Type B pancreatic cell (in vitro differentiated cells): Measurements from ENCODE around the gene SLCO1A2. TPM values are rescaled to one million over a fixed set of nuclear protein-coding genes. Genes with fewer than 3 reads are reported as not detected.

Experiments used
- DNase-seq: peaks from one replicate; pipeline ENCODE4 v3.0.0; 2021; ENCODE audit warnings: mixed read lengths; ENCODE audit not compliant: unreplicated experiment; ENCODE audit errors: extremely low spot score
- H3K27ac Mint-ChIP-seq: 2 replicates; pipeline ENCODE4 v1.8.0; 2021; ENCODE audit warnings: mild to moderate bottlenecking, mixed read lengths
- H3K27me3 Mint-ChIP-seq: 2 replicates; pipeline ENCODE4 v1.8.0; 2021; ENCODE audit warnings: mixed read lengths
- H3K36me3 Mint-ChIP-seq: 2 replicates; pipeline ENCODE4 v1.8.0; 2021; ENCODE audit warnings: mixed read lengths
- H3K4me1 Mint-ChIP-seq: one replicate; pipeline ENCODE4 v1.8.0; 2021; ENCODE audit warnings: mixed read lengths; ENCODE audit not compliant: unreplicated experiment
- H3K4me3 Mint-ChIP-seq: 2 replicates; pipeline ENCODE4 v1.8.0; 2021; ENCODE audit warnings: mild to moderate bottlenecking, mixed read lengths
- H3K9me3 Mint-ChIP-seq: 2 replicates; pipeline ENCODE4 v1.8.0; 2021; ENCODE audit warnings: mixed read lengths
- total RNA-seq: library from RNA; stranded (reverse); gene quantifications from 2 replicates; pipeline ENCODE4 v1.2.1, GENCODE V29; 2021; ENCODE audit warnings: low replicate concordance
- TF ChIP-seq, protein P1 (sequence below): fragments of 200-600 bp; sonication (generic); conservative IDR thresholded peaks from 2 replicates; pipeline ENCODE4 v1.5.0; 2021; ENCODE audit warnings: antibody characterized with exemption, mild to moderate bottlenecking

SLCO1A2 gene
- total RNA-seq, 1 donor from 2014 or later = 0.82 TPM

DNA sequence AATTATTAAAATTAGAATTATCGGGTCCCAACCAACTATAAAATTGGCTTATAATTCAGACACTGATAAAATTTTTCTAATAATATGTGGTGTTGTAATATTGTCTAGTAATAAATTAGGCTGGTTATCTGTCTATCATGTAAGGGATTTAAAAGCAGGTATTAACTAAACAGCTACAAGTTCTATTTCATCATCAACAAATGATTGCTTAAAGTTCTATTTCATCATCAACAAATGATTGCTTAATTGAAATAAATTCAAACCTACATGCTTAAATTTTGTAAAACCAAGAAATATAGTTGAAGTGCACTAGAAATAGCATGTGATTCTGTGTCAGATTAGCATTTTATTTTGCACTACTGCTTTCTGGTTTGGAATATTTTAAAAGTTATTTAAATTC is 34.1 kb downstream of the SLCO1A2 start:
- Mint-ChIP-seq H3K36me3 (no peaks in the 10 kb centered on the region), H3K4me1 (no peaks in the 10 kb centered on the region), H3K27ac (no peak overlapping the region), H3K4me3 (no peak overlapping the region), H3K9me3 (no peaks in the 10 kb centered on the region), H3K27me3 (peaks cover 10% of the 10 kb centered on the region)
- TF ChIP-seq, protein P1, sequence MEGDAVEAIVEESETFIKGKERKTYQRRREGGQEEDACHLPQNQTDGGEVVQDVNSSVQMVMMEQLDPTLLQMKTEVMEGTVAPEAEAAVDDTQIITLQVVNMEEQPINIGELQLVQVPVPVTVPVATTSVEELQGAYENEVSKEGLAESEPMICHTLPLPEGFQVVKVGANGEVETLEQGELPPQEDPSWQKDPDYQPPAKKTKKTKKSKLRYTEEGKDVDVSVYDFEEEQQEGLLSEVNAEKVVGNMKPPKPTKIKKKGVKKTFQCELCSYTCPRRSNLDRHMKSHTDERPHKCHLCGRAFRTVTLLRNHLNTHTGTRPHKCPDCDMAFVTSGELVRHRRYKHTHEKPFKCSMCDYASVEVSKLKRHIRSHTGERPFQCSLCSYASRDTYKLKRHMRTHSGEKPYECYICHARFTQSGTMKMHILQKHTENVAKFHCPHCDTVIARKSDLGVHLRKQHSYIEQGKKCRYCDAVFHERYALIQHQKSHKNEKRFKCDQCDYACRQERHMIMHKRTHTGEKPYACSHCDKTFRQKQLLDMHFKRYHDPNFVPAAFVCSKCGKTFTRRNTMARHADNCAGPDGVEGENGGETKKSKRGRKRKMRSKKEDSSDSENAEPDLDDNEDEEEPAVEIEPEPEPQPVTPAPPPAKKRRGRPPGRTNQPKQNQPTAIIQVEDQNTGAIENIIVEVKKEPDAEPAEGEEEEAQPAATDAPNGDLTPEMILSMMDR = no peak
- DNase-seq = no peak

DNA sequence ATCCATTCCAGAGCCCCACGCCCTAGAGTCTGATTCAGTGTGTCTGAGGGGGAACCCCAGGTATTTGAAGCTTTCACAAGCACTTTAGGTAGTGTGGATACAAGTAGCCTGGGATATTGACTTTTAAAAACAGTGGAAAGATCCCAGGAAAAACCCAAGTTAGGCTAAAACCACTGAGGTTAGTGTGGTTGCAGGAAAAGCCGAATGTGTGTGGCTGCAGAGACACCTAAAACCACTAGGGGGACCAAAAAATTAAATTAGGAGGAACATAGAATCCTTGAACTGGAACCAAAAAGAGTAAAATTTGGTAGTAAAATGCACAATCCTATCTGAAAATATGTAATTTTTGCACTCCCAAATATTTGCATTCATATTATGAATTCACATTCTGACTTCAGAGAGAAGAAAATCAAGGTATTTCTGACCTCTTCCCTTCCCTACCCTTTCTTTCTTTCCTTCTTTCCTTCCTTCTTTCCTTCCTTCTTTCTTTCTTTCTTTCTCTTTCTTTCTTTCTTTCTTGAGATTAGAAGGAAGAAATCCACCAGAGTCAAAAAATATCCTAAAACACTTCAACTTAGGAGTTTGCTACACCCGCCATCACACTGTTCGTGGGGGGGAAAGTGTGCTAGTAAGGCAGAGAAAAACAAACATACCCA is 37.8 kb downstream of the SLCO1A2 start:
- no peaks in the 10 kb centered on the region for H3K4me1 Mint-ChIP-seq
- H3K27me3 Mint-ChIP-seq = peaks cover 6% of the 10 kb centered on the region
- H3K9me3 Mint-ChIP-seq = no peaks in the 10 kb centered on the region
- H3K36me3 Mint-ChIP-seq = no peaks in the 10 kb centered on the region
- no peak overlapping the region for H3K27ac Mint-ChIP-seq
- TF ChIP-seq, protein P1 = peak; percentile 87
- DNase-seq = no peak
- no peak overlapping the region for H3K4me3 Mint-ChIP-seq

DNA sequence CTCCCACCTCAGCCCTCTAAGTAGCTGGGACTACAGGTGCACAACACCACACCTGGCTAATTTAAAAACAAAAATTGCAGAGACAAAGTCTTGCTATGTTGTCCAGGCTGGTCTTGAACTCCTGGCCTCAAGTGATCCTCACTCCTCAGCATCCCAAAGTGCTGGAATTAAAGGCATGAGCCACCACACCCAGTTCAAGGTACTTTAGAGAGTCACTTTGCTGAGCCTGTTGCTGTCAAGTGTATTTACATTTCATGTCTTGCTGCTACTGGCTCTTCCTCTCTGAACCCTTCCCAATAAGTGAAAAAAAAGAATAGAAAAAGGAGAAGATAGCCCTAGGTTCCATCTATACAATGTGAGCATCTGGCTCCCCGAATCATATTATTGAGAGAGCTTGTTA is 38.4 kb downstream of the SLCO1A2 start:
- peaks cover 6% of the 10 kb centered on the region for H3K27me3 Mint-ChIP-seq
- H3K27ac Mint-ChIP-seq = no peak overlapping the region
- no peaks in the 10 kb centered on the region for H3K9me3 Mint-ChIP-seq
- no peak for DNase-seq
- TF ChIP-seq, protein P1 = no peak
- no peak overlapping the region for H3K4me3 Mint-ChIP-seq
- no peaks in the 10 kb centered on the region for H3K36me3 Mint-ChIP-seq
- no peaks in the 10 kb centered on the region for H3K4me1 Mint-ChIP-seq

DNA sequence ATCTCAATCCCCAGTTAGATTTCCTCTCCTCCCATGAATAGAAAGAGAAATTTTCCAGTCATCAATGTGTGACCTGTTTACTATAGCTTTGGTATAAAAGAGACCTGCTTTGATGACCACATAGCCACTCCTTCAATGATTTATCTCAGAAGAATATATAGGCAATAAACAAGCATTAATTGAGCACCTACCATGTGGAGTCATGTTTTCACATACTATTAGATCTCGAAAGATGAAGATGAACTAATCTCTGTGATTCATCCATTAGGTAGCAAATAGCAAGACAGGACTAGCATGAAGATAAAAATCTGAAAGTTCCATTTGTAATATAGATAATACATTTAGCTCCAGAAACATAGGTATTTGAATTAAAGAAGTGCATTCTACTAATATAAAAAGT is 40.5 kb downstream of the SLCO1A2 start:
- peaks cover 6% of the 10 kb centered on the region for H3K27me3 Mint-ChIP-seq
- no peaks in the 10 kb centered on the region for H3K9me3 Mint-ChIP-seq
- TF ChIP-seq, protein P1 = no peak
- no peaks in the 10 kb centered on the region for H3K4me1 Mint-ChIP-seq
- H3K27ac Mint-ChIP-seq = no peak overlapping the region
- DNase-seq = no peak
- no peaks in the 10 kb centered on the region for H3K36me3 Mint-ChIP-seq
- no peak overlapping the region for H3K4me3 Mint-ChIP-seq

DNA sequence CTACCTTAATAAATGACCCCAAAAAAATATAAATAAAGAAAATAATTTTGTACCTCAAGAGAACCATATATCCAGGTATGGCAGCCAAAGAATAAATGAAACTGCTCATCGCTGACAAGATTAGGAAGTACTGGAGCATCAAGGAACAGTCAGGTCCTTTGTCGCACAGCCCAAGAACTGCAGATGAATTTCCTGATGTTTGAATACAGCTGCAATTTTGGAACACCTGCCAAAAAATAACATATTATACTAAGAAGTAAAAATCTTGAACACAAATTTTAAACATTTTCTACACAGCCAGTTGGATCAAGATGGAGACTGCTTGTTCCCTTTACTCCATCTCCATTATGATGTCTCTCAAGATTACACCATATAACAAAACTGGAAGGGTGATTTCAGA is 42.6 kb downstream of the SLCO1A2 start:
- TF ChIP-seq, protein P1 = no peak
- H3K36me3 Mint-ChIP-seq = no peaks in the 10 kb centered on the region

More for the DNA sequence above, 42.6 kb downstream of the SLCO1A2 start:
- H3K9me3 Mint-ChIP-seq = no peaks in the 10 kb centered on the region
- DNase-seq = no peak
- no peak overlapping the region for H3K27ac Mint-ChIP-seq
- peaks cover 5% of the 10 kb centered on the region for H3K27me3 Mint-ChIP-seq
- H3K4me1 Mint-ChIP-seq = no peaks in the 10 kb centered on the region
- no peak overlapping the region for H3K4me3 Mint-ChIP-seq
